Measurements from ENCODE around the gene ERCC3. TPM values are rescaled to one million over a fixed set of nuclear protein-coding genes. Genes with fewer than 3 reads are reported as not detected.

Gene ERCC3
- total RNA-seq, 1 experiment from 2014 or later, result 60.8 TPM

GRCh38 chr2:127320586-127321275 lies 26.8 kb upstream of the ERCC3 start:
- H3K79me1 ChIP-seq (ENCODE audit: insufficient read depth, low read depth, low read length, poor library complexity, severe bottlenecking), result no peaks in the 10 kb centered on the region
- H3K9me3 Mint-ChIP-seq, result no peaks in the 10 kb centered on the region
- no peaks in the 10 kb centered on the region for H4K20me1 ChIP-seq (ENCODE audit: control insufficient read depth, insufficient read depth, insufficient read length)
- no peak for DNase-seq
- H2AK5ac ChIP-seq (ENCODE audit: insufficient read length, low read length), result no peak overlapping the region
- WGBS (ENCODE audit: extremely low coverage, insufficient read length, low lambda C conversion rate), result no CpG with 5 or more reads among the region's 1 CpG
- H3K4me2 ChIP-seq (ENCODE audit: insufficient read depth, insufficient read length, low read length), result no peak overlapping the region
- H2BK12ac ChIP-seq (ENCODE audit: insufficient read length, low read depth, low read length), result no peak overlapping the region
- H3K4me1 ChIP-seq (ENCODE audit: insufficient read depth, low read length), result no peaks in the 10 kb centered on the region
- H2BK120ac ChIP-seq (ENCODE audit: low read depth, low read length, poor library complexity, severe bottlenecking), result no peak overlapping the region
- no peak overlapping the region for H2AFZ ChIP-seq (ENCODE audit: low read length)
- TF ChIP-seq, protein P1, sequence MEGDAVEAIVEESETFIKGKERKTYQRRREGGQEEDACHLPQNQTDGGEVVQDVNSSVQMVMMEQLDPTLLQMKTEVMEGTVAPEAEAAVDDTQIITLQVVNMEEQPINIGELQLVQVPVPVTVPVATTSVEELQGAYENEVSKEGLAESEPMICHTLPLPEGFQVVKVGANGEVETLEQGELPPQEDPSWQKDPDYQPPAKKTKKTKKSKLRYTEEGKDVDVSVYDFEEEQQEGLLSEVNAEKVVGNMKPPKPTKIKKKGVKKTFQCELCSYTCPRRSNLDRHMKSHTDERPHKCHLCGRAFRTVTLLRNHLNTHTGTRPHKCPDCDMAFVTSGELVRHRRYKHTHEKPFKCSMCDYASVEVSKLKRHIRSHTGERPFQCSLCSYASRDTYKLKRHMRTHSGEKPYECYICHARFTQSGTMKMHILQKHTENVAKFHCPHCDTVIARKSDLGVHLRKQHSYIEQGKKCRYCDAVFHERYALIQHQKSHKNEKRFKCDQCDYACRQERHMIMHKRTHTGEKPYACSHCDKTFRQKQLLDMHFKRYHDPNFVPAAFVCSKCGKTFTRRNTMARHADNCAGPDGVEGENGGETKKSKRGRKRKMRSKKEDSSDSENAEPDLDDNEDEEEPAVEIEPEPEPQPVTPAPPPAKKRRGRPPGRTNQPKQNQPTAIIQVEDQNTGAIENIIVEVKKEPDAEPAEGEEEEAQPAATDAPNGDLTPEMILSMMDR (conservative IDR thresholded peaks at IDR 0.05), result no peak
- no peak overlapping the region for H3K14ac ChIP-seq (ENCODE audit: insufficient read depth, low read length)
- no peak overlapping the region for H2BK5ac ChIP-seq (ENCODE audit: insufficient read length, low read length)
- no peak overlapping the region for H3K4ac ChIP-seq (ENCODE audit: low read depth, low read length)
- no peaks in the 10 kb centered on the region for H3K79me2 ChIP-seq (ENCODE audit: insufficient read depth, low read length)
- no peak overlapping the region for H3K4me3 Mint-ChIP-seq
- H3K56ac ChIP-seq (ENCODE audit: insufficient read length, low read depth, low read length), result no peak overlapping the region
- H4K5ac ChIP-seq (ENCODE audit: insufficient read length, low read depth, low read length), result no peak overlapping the region
- H3K27ac Mint-ChIP-seq, result no peak overlapping the region
- H2BK15ac ChIP-seq (ENCODE audit: low read depth, low read length), result no peak overlapping the region
- H3K23me2 ChIP-seq (ENCODE audit: insufficient read length, low read depth, low read length, poor library complexity, severe bottlenecking), result no peaks in the 10 kb centered on the region
- no peak overlapping the region for H3T11ph ChIP-seq (ENCODE audit: low read length)
- H4K91ac ChIP-seq (ENCODE audit: insufficient read length, low read depth, low read length), result no peak overlapping the region
- no peak overlapping the region for H3K18ac ChIP-seq (ENCODE audit: insufficient read length, low read depth, low read length)
- no peak overlapping the region for H2BK20ac ChIP-seq (ENCODE audit: low read depth, low read length, poor library complexity, severe bottlenecking)
- no peaks in the 10 kb centered on the region for H3K4me1 Mint-ChIP-seq
- H3K27ac ChIP-seq (ENCODE audit: insufficient read length, low read depth, low read length), result no peak overlapping the region
- no peak overlapping the region for H3K23ac ChIP-seq (ENCODE audit: insufficient read length, low read depth, low read length)
- H3K9me3 ChIP-seq (ENCODE audit: control insufficient read depth, low read depth, low read length), result no peaks in the 10 kb centered on the region
- no peak overlapping the region for H3K9ac ChIP-seq (ENCODE audit: extremely low read depth, insufficient read length, low read length)
- H3K36me3 Mint-ChIP-seq (ENCODE audit: insufficient read depth in 1 of 3, low read depth in 3 of 3), result peaks cover 19 to 39% (median 38%) of the 10 kb centered on the region in 3 experiments
- no peaks in the 10 kb centered on the region for H3K27me3 ChIP-seq (ENCODE audit: insufficient read depth, low read length)
- H3K27me3 Mint-ChIP-seq (ENCODE audit: low read depth), result no peaks in the 10 kb centered on the region
- no peak overlapping the region for H4K8ac ChIP-seq (replicated peaks; ENCODE audit: insufficient read length, low read depth, low read length)
